PFSK-1 (cell line): ENCODE measurements around the gene RARA.

Experiments used
- POLR2AphosphoS5 ChIP-seq: IDR thresholded peaks from 2 replicates; pipeline ENCODE4 v1.6.1; 2012; ENCODE audit warnings: low read depth, mild to moderate bottlenecking, control low read depth, low read length, moderate library complexity
- SIN3A ChIP-seq: IDR thresholded peaks from 2 replicates; pipeline ENCODE4 v1.6.1; 2012; ENCODE audit warnings: mild to moderate bottlenecking, low read length, moderate library complexity, borderline replicate concordance; ENCODE audit not compliant: insufficient read depth
- TAF1 ChIP-seq: IDR thresholded peaks from 2 replicates; pipeline ENCODE4 v1.6.1; 2012; ENCODE audit warnings: low read length, control low read depth, borderline replicate concordance; ENCODE audit not compliant: insufficient read depth

DNA sequence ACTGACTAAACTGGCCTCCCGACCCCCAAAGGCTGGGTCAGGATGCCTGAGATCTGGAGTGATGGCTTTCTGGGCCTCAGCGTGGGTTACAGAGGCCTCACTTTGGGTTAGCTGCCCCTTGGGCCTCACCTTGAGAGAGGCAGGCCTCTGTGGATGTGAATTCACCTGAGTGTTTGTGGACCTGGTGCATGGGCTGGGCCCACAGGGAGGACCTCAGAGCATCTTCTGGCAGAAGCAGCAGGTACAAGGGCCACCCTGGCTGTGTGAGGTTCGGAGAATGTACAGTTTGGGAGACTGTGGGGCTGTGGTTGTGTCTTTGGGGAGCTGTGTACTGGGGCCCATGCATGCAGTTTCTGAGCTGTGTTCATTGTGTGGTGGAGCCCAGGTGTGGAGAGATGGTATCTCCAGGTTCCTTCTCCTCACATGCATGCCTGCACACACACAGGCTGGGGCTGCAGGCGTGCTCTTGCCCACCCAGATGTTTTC lies 18.3 kb downstream of the RARA start:
- TF ChIP-seq POLR2AphosphoS5 (no peak), SIN3A (no peak), TAF1 (no peak)
